NCI-H748 (cell line): ENCODE measurements around the gene SIPA1L3.
"Not testable (repeated sequence)": the region's sequence is repeated elsewhere in the genome, so short reads cannot be mapped to it uniquely, and the experiment has no call there.

ENCODE experiments used
- DNase-seq: peaks from one replicate; lab custom pipeline; 2025; ENCODE audit not compliant: unreplicated experiment; lab: John Stamatoyannopoulos, UW

Gene SIPA1L3

GRCh38 chr19:37914908-37915307 lies 7.9 kb downstream of the SIPA1L3 start:
- no peak for DNase-seq

GRCh38 chr19:37920591-37921450 lies 13.8 kb downstream of the SIPA1L3 start:
- DNase-seq = no peak

- not testable (repeated sequence) for DNase-seq
These were observed 17.6 kb downstream of the SIPA1L3 start for GRCh38 chr19:37924573-37924972.

GRCh38 chr19:37925212-37925611 lies 18.2 kb downstream of the SIPA1L3 start:
- DNase-seq = no peak

- no peak for DNase-seq
These were observed 19.2 kb downstream of the SIPA1L3 start for GRCh38 chr19:37926255-37926654.

- no peak for DNase-seq
These were observed 19.7 kb downstream of the SIPA1L3 start for GRCh38 chr19:37926711-37927110.

- DNase-seq = no peak
These were observed 21.7 kb downstream of the SIPA1L3 start for GRCh38 chr19:37928527-37929286.

- DNase-seq = no peak
These were observed 22.4 kb downstream of the SIPA1L3 start for GRCh38 chr19:37929355-37929923.

- DNase-seq = no peak
These were observed 23.4 kb downstream of the SIPA1L3 start for GRCh38 chr19:37930416-37930815.

GRCh38 chr19:37931881-37932655 lies 25.1 kb downstream of the SIPA1L3 start:
- DNase-seq = peak; percentile 79

GRCh38 chr19:37932985-37933936 lies 26.3 kb downstream of the SIPA1L3 start:
- DNase-seq = no peak

- peak; percentile 36 for DNase-seq
These were observed 26.9 kb downstream of the SIPA1L3 start for GRCh38 chr19:37933937-37934358.

GRCh38 chr19:37935341-37935740 lies 28.3 kb downstream of the SIPA1L3 start:
- no peak for DNase-seq

- no peak for DNase-seq
These were observed 29.2 kb downstream of the SIPA1L3 start for GRCh38 chr19:37936166-37936565.

- DNase-seq = no peak
These were observed 29.9 kb downstream of the SIPA1L3 start for GRCh38 chr19:37936886-37937285.

GRCh38 chr19:37938353-37938752 lies 31.3 kb downstream of the SIPA1L3 start:
- DNase-seq = no peak

- peak; percentile 84 for DNase-seq
These were observed 34.9 kb downstream of the SIPA1L3 start for GRCh38 chr19:37941782-37942515.

GRCh38 chr19:37942516-37942902 lies 35.5 kb downstream of the SIPA1L3 start:
- DNase-seq = no peak

- no peak for DNase-seq
These were observed 36.5 kb downstream of the SIPA1L3 start for GRCh38 chr19:37943480-37943879.
